ENCODE results near the gene NETO2. TPM values are rescaled to one million over a fixed set of nuclear protein-coding genes. Genes with fewer than 3 reads are reported as not detected.

NETO2 gene
- total RNA-seq, 1 experiment from 2014 or later: 28.6 TPM

GRCh38 chr16:47125757-47126156, 18.0 kb downstream of the NETO2 start:
- Mint-ChIP-seq H3K36me3 (ENCODE audit: insufficient read depth in 1 of 3, low read depth in 3 of 3) (peaks cover 3 to 15% (median 4%) of the 10 kb centered on the region in 3 experiments; a peak in 5 of 7 replicates), H3K4me1 (peaks cover 16 to 17% of the 10 kb centered on the region in 2 experiments), H3K9me3 (no peaks in the 10 kb centered on the region), H3K4me3 (no peak overlapping the region), H3K27me3 (ENCODE audit: low read depth) (no peaks in the 10 kb centered on the region), H3K27ac (no peak overlapping the region)
- no peak overlapping the region for H3K9ac ChIP-seq (ENCODE audit: extremely low read depth, insufficient read length, low read length)
- H2BK12ac ChIP-seq (ENCODE audit: insufficient read length, low read depth, low read length): no peak overlapping the region
- TF ChIP-seq CTCF (conservative IDR thresholded peaks at IDR 0.05): no peak
- H2BK5ac ChIP-seq (ENCODE audit: insufficient read length, low read length): no peak overlapping the region
- no peak overlapping the region for H4K8ac ChIP-seq (replicated peaks; ENCODE audit: insufficient read length, low read depth, low read length)
- H3K14ac ChIP-seq (ENCODE audit: insufficient read depth, low read length): no peak overlapping the region
- no peak overlapping the region for H2BK15ac ChIP-seq (ENCODE audit: low read depth, low read length)
- H3K4me1 ChIP-seq (ENCODE audit: insufficient read depth, low read length): no peaks in the 10 kb centered on the region; the same call in 1 of the 2 replicates
- H4K91ac ChIP-seq (ENCODE audit: insufficient read length, low read depth, low read length): no peak overlapping the region
- no peak overlapping the region for H3K23ac ChIP-seq (ENCODE audit: insufficient read length, low read depth, low read length)
- H3K79me1 ChIP-seq (ENCODE audit: insufficient read depth, low read depth, low read length, poor library complexity, severe bottlenecking): no peaks in the 10 kb centered on the region
- no peak overlapping the region for H2BK20ac ChIP-seq (ENCODE audit: low read depth, low read length, poor library complexity, severe bottlenecking)
- no peak overlapping the region for H3K18ac ChIP-seq (ENCODE audit: insufficient read length, low read depth, low read length)
- no peak overlapping the region for H3K4ac ChIP-seq (ENCODE audit: low read depth, low read length)
- no peaks in the 10 kb centered on the region for H3K79me2 ChIP-seq (ENCODE audit: insufficient read depth, low read length)
- no peak overlapping the region for H3K4me2 ChIP-seq (ENCODE audit: insufficient read depth, insufficient read length, low read length)
- no peak overlapping the region for H2AFZ ChIP-seq (ENCODE audit: low read length)
- no peak overlapping the region for H4K5ac ChIP-seq (ENCODE audit: insufficient read length, low read depth, low read length)
- DNase-seq: no peak
- no peaks in the 10 kb centered on the region for H3K23me2 ChIP-seq (ENCODE audit: insufficient read length, low read depth, low read length, poor library complexity, severe bottlenecking)
- no CpG with 5 or more reads among the region's 4 CpGs for WGBS (ENCODE audit: extremely low coverage, insufficient read length, low lambda C conversion rate)
- H3K9me3 ChIP-seq (ENCODE audit: control insufficient read depth, low read depth, low read length): no peaks in the 10 kb centered on the region
- H4K20me1 ChIP-seq (ENCODE audit: control insufficient read depth, insufficient read depth, insufficient read length): no peaks in the 10 kb centered on the region
- no peak overlapping the region for H2AK5ac ChIP-seq (ENCODE audit: insufficient read length, low read length)
- H3T11ph ChIP-seq (ENCODE audit: low read length): no peak overlapping the region
- H3K27me3 ChIP-seq (ENCODE audit: insufficient read depth, low read length): no peaks in the 10 kb centered on the region
- H3K27ac ChIP-seq (ENCODE audit: insufficient read length, low read depth, low read length): no peak overlapping the region
- H3K56ac ChIP-seq (ENCODE audit: insufficient read length, low read depth, low read length): no peak overlapping the region
- H2BK120ac ChIP-seq (ENCODE audit: low read depth, low read length, poor library complexity, severe bottlenecking): no peak overlapping the region

Measured in H9 (cell line).